ENCODE results near the gene PLPP4. TPM values are rescaled to one million over a fixed set of nuclear protein-coding genes. Genes with fewer than 3 reads are reported as not detected.

Gene PLPP4
- total RNA-seq, 1 experiment from 2014 or later: not detected

- H2BK15ac ChIP-seq (ENCODE audit: low read depth, low read length): no peak overlapping the region
- H2BK120ac ChIP-seq (ENCODE audit: low read depth, low read length, poor library complexity, severe bottlenecking): no peak overlapping the region
- no peak overlapping the region for H3K4me3 Mint-ChIP-seq
- no peak overlapping the region for H3K18ac ChIP-seq (ENCODE audit: insufficient read length, low read depth, low read length)
- TF ChIP-seq, protein P1, sequence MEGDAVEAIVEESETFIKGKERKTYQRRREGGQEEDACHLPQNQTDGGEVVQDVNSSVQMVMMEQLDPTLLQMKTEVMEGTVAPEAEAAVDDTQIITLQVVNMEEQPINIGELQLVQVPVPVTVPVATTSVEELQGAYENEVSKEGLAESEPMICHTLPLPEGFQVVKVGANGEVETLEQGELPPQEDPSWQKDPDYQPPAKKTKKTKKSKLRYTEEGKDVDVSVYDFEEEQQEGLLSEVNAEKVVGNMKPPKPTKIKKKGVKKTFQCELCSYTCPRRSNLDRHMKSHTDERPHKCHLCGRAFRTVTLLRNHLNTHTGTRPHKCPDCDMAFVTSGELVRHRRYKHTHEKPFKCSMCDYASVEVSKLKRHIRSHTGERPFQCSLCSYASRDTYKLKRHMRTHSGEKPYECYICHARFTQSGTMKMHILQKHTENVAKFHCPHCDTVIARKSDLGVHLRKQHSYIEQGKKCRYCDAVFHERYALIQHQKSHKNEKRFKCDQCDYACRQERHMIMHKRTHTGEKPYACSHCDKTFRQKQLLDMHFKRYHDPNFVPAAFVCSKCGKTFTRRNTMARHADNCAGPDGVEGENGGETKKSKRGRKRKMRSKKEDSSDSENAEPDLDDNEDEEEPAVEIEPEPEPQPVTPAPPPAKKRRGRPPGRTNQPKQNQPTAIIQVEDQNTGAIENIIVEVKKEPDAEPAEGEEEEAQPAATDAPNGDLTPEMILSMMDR (conservative IDR thresholded peaks at IDR 0.05): no peak
- no peak overlapping the region for H4K5ac ChIP-seq (ENCODE audit: insufficient read length, low read depth, low read length)
- no peak overlapping the region for H2BK20ac ChIP-seq (ENCODE audit: low read depth, low read length, poor library complexity, severe bottlenecking)
- no peaks in the 10 kb centered on the region for H4K20me1 ChIP-seq (ENCODE audit: control insufficient read depth, insufficient read depth, insufficient read length)
- no CpG with 5 or more reads among the region's 11 CpGs for WGBS (ENCODE audit: extremely low coverage, insufficient read length, low lambda C conversion rate)
- no peak overlapping the region for H3K4ac ChIP-seq (ENCODE audit: low read depth, low read length)
- H3K27me3 ChIP-seq (ENCODE audit: insufficient read depth, low read length): no peaks in the 10 kb centered on the region
- H3K4me1 ChIP-seq (ENCODE audit: insufficient read depth, low read length): no peaks in the 10 kb centered on the region; the same call in 1 of the 2 replicates
- H2AFZ ChIP-seq (ENCODE audit: low read length): no peak overlapping the region
- H3K9ac ChIP-seq (ENCODE audit: extremely low read depth, insufficient read length, low read length): no peak overlapping the region
- no peak overlapping the region for H3K23ac ChIP-seq (ENCODE audit: insufficient read length, low read depth, low read length)
- DNase-seq: no peak
- no peak overlapping the region for H3T11ph ChIP-seq (ENCODE audit: low read length)
- H2BK12ac ChIP-seq (ENCODE audit: insufficient read length, low read depth, low read length): no peak overlapping the region
- no peaks in the 10 kb centered on the region for H3K79me2 ChIP-seq (ENCODE audit: insufficient read depth, low read length)
- H4K8ac ChIP-seq (replicated peaks; ENCODE audit: insufficient read length, low read depth, low read length): no peak overlapping the region
- no peaks in the 10 kb centered on the region for H3K36me3 Mint-ChIP-seq (ENCODE audit: insufficient read depth in 1 of 3, low read depth in 3 of 3)
- no peak overlapping the region for H2AK5ac ChIP-seq (ENCODE audit: insufficient read length, low read length)
- no peaks in the 10 kb centered on the region for H3K9me3 Mint-ChIP-seq
- no peak overlapping the region for H3K56ac ChIP-seq (ENCODE audit: insufficient read length, low read depth, low read length)
- no peak overlapping the region for H3K4me2 ChIP-seq (ENCODE audit: insufficient read depth, insufficient read length, low read length)
- H3K79me1 ChIP-seq (ENCODE audit: insufficient read depth, low read depth, low read length, poor library complexity, severe bottlenecking): no peaks in the 10 kb centered on the region
- H3K27ac ChIP-seq (ENCODE audit: insufficient read length, low read depth, low read length): no peak overlapping the region
- peaks cover 3% of the 10 kb centered on the region; the same call in 1 of the 2 replicates for H3K27me3 Mint-ChIP-seq (ENCODE audit: low read depth)
- peaks cover 14 to 16% of the 10 kb centered on the region in 2 experiments for H3K4me1 Mint-ChIP-seq
- H3K9me3 ChIP-seq (ENCODE audit: control insufficient read depth, low read depth, low read length): no peaks in the 10 kb centered on the region
- no peak overlapping the region for H4K91ac ChIP-seq (ENCODE audit: insufficient read length, low read depth, low read length)
- H3K23me2 ChIP-seq (ENCODE audit: insufficient read length, low read depth, low read length, poor library complexity, severe bottlenecking): no peaks in the 10 kb centered on the region
- H2BK5ac ChIP-seq (ENCODE audit: insufficient read length, low read length): no peak overlapping the region
- no peak overlapping the region; a peak in 1 of 7 replicates for H3K27ac Mint-ChIP-seq
- H3K14ac ChIP-seq (ENCODE audit: insufficient read depth, low read length): no peak overlapping the region
These were observed 36.6 kb downstream of the PLPP4 start for GRCh38 chr10:120493411-120494312.

Measured in H9 (cell line).